ENCODE measurements around the gene RAB7B. TPM values are rescaled to one million over a fixed set of nuclear protein-coding genes. Genes with fewer than 3 reads are reported as not detected.

The RAB7B gene
- total RNA-seq, 2 experiments from 2014 or later = not detected

- Mint-ChIP-seq H3K4me1 (peaks cover 46% of the 10 kb centered on the region), H3K27me3 (peaks cover 30% of the 10 kb centered on the region), H3K27ac (no peak overlapping the region), H3K9me3 (no peaks in the 10 kb centered on the region), H3K4me3 (no peak overlapping the region), H3K36me3 (ENCODE audit: low read depth) (no peaks in the 10 kb centered on the region)
- ChIA-PET POLR2A (no interaction called here), CTCF (interaction anchor here (0.8 to 1.5 kb wide), 6 partner anchors 9 to 69 kb away, joined by 3 to 7 read pairs (median 3); no protein-coding TSS in a partner anchor)
- DNase-seq = no peak
Observed at GRCh38 chr1:206036663-206037455, 33.7 kb upstream of the RAB7B start.

GRCh38 chr1:206035027-206035426, 31.8 kb upstream of the RAB7B start:
- H3K36me3 Mint-ChIP-seq (ENCODE audit: low read depth) = no peaks in the 10 kb centered on the region
- ChIA-PET POLR2A (no interaction called here), CTCF (interaction anchor here (1.2 kb wide), 1 partner anchor 24 kb away, joined by 3 read pairs; no protein-coding TSS in a partner anchor)
- H3K27ac Mint-ChIP-seq = no peak overlapping the region
- H3K4me1 Mint-ChIP-seq = peaks cover 43% of the 10 kb centered on the region
- peaks cover 21% of the 10 kb centered on the region for H3K27me3 Mint-ChIP-seq
- DNase-seq = peak; percentile 25
- no peaks in the 10 kb centered on the region for H3K9me3 Mint-ChIP-seq
- H3K4me3 Mint-ChIP-seq = peak overlapping the region; percentile 44

GRCh38 chr1:206032380-206033140, 29.4 kb upstream of the RAB7B start:
- no peak for DNase-seq
- no peaks in the 10 kb centered on the region for H3K36me3 Mint-ChIP-seq (ENCODE audit: low read depth)
- H3K27me3 Mint-ChIP-seq = peaks cover 31% of the 10 kb centered on the region
- peaks cover 28% of the 10 kb centered on the region for H3K4me1 Mint-ChIP-seq
- no peaks in the 10 kb centered on the region for H3K9me3 Mint-ChIP-seq
- ChIA-PET POLR2A (no interaction called here), CTCF (interaction anchor here (0.6 to 3.5 kb wide), 2 partner anchors 73 to 137 kb away, joined by 3 to 11 read pairs; no protein-coding TSS in a partner anchor)
- H3K27ac Mint-ChIP-seq = no peak overlapping the region
- H3K4me3 Mint-ChIP-seq = no peak overlapping the region

DNA sequence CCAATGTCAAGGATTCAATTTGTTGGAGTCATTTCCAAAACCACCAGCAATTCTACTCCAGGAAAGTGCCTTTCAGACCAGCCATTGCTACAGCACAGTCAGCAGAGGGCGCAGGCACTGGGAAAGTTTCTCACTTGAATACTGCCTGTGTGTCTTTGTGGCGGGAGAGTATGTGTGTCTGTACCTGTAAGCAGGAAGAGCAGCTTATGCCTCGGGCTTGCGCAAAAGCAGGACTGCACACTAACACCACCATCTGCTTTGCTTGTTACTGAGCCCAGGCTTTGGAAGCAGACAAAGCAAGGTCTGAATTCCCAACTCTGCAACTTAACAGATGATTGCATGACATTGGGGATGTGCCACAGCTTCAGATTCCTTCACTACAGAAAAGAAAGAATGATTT, 27.5 kb upstream of the RAB7B start:
- Mint-ChIP-seq H3K4me1 (peaks cover 22% of the 10 kb centered on the region), H3K9me3 (no peaks in the 10 kb centered on the region), H3K27ac (no peak overlapping the region), H3K36me3 (ENCODE audit: low read depth) (no peaks in the 10 kb centered on the region), H3K27me3 (peaks cover 39% of the 10 kb centered on the region), H3K4me3 (no peak overlapping the region)
- ChIA-PET CTCF (interaction anchor here (0.8 to 3.5 kb wide), 5 partner anchors 33 to 79 kb away, joined by 3 to 11 read pairs (median 4); no protein-coding TSS in a partner anchor), POLR2A (interaction anchor here (0.6 kb wide), 1 partner anchor 309 kb away, joined by 4 read pairs; no protein-coding TSS in a partner anchor)
- peak; percentile 84 for DNase-seq

DNA sequence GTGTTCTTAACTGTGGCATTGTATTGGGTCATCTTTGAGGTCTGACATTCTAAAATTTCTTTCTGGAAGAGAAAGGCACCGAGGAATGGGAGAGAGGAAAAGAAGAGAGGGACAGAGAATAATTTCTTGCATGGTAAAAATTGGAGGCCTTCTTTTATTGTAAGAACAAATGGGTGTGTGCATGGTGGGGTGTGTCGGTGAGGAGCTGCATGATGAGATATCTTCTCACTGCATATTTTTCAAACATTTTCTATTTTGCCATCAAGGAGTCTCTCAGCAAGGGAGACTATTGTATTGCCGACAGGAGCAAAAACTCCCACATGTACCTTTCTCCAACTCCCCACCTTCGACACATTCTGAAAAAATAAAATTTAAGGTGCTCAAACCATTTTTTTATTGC, 27.0 kb upstream of the RAB7B start:
- ChIA-PET CTCF (interaction anchor here (0.8 to 3.5 kb wide), 5 partner anchors 32 to 78 kb away, joined by 3 to 11 read pairs (median 4); no protein-coding TSS in a partner anchor), POLR2A (interaction anchor here (0.6 kb wide), 2 partner anchors 308 to 631 kb away, joined by 3 to 4 read pairs; no protein-coding TSS in a partner anchor)
- Mint-ChIP-seq H3K4me3 (no peak overlapping the region), H3K9me3 (no peaks in the 10 kb centered on the region), H3K36me3 (ENCODE audit: low read depth) (no peaks in the 10 kb centered on the region), H3K27ac (no peak overlapping the region), H3K4me1 (peaks cover 20% of the 10 kb centered on the region), H3K27me3 (peaks cover 39% of the 10 kb centered on the region)
- DNase-seq = no peak

- Mint-ChIP-seq H3K27me3 (peaks cover 34% of the 10 kb centered on the region), H3K9me3 (no peaks in the 10 kb centered on the region), H3K36me3 (ENCODE audit: low read depth) (no peaks in the 10 kb centered on the region), H3K4me3 (no peak overlapping the region), H3K27ac (no peak overlapping the region), H3K4me1 (peaks cover 13% of the 10 kb centered on the region)
- CTCF ChIA-PET = interaction anchor here (0.8 to 1.1 kb wide), 3 partner anchors 43 to 76 kb away, joined by 3 to 6 read pairs (median 4); no protein-coding TSS in a partner anchor
- POLR2A ChIA-PET = interaction anchor here (0.5 kb wide), 1 partner anchor 609 kb away, joined by 10 read pairs; no protein-coding TSS in a partner anchor
- DNase-seq = no peak
Observed at GRCh38 chr1:206029484-206029883, 26.3 kb upstream of the RAB7B start.

DNA sequence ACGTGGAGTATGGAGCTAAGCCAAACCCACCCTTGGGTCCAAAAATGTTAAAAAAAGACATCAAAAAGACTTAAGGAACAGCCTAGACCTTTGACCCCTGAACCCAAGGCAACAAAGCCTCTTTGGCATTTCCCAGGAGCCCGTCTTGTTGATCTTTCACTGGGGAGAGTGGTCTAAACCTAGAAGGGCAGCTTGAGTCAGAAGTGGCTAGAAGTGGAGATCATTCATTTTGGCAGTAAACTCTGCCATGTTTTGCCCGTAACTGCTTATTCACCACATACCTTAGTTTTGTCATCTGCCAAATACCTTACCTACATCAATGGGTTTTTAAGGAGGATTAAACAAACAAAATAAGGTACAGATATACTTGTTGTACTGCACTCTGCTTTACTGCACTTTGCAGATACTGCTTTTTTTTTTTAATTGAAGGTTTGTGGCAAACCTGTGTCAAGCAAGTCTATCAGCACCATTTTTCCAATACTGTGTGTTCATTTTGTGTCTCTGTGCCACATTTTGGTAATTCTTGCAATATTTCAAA, 22.2 kb upstream of the RAB7B start:
- Mint-ChIP-seq H3K36me3 (ENCODE audit: low read depth) (no peaks in the 10 kb centered on the region), H3K4me3 (no peak overlapping the region), H3K27ac (no peak overlapping the region), H3K4me1 (no peaks in the 10 kb centered on the region), H3K9me3 (no peaks in the 10 kb centered on the region), H3K27me3 (peaks cover 32% of the 10 kb centered on the region)
- POLR2A ChIA-PET = no interaction called here
- no peak for DNase-seq
- CTCF ChIA-PET = interaction anchor here (1.2 kb wide), 1 partner anchor 12 kb away, joined by 3 read pairs; no protein-coding TSS in a partner anchor

DNA sequence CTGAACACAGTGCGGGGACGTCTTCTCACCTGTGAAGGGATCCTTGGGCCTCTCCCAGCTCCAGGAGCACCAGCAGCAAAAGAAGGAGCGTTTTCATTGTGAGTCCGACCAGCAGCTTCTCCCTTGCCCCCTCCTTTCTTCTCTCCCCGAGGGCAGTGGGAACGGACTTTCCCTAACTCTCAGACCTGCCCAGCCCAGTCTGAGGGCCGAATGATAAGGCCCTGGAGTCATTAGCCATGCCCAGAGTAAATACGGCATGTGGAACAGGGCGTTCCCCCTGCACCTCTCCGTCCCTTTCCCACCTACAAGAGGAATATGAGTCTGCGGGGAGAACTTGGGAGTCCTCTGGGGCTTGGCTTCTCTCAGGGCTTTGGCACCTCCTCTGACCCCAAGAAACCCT, 20.5 kb upstream of the RAB7B start, which contains the start of gene CTSE:
CTSE (minus strand) TSS at position 201 of the 400 bp plus-strand sequence; CDS start at position 97, 104 bp downstream.
- Mint-ChIP-seq H3K27me3 (peaks cover 28% of the 10 kb centered on the region), H3K27ac (no peak within 1 kb of the TSS), H3K9me3 (no peaks in the 10 kb centered on the region), H3K4me3 (no peak within 1 kb of the TSS), H3K36me3 (ENCODE audit: low read depth) (no peaks in the 10 kb centered on the region), H3K4me1 (no peaks in the 10 kb centered on the region)
- DNase-seq = no peak
- CTCF ChIA-PET = no interaction called here
- POLR2A ChIA-PET = no interaction called here

- POLR2A ChIA-PET = no interaction called here
- Mint-ChIP-seq H3K27me3 (peaks cover 30% of the 10 kb centered on the region), H3K27ac (no peak overlapping the region), H3K4me1 (no peaks in the 10 kb centered on the region), H3K36me3 (ENCODE audit: low read depth) (no peaks in the 10 kb centered on the region), H3K9me3 (no peaks in the 10 kb centered on the region), H3K4me3 (no peak overlapping the region)
- CTCF ChIA-PET = interaction anchor here (0.6 kb wide), 1 partner anchor 107 kb away, joined by 3 read pairs; no protein-coding TSS in a partner anchor
- no peak for DNase-seq
Observed at GRCh38 chr1:206022766-206023165, 19.6 kb upstream of the RAB7B start.

DNA sequence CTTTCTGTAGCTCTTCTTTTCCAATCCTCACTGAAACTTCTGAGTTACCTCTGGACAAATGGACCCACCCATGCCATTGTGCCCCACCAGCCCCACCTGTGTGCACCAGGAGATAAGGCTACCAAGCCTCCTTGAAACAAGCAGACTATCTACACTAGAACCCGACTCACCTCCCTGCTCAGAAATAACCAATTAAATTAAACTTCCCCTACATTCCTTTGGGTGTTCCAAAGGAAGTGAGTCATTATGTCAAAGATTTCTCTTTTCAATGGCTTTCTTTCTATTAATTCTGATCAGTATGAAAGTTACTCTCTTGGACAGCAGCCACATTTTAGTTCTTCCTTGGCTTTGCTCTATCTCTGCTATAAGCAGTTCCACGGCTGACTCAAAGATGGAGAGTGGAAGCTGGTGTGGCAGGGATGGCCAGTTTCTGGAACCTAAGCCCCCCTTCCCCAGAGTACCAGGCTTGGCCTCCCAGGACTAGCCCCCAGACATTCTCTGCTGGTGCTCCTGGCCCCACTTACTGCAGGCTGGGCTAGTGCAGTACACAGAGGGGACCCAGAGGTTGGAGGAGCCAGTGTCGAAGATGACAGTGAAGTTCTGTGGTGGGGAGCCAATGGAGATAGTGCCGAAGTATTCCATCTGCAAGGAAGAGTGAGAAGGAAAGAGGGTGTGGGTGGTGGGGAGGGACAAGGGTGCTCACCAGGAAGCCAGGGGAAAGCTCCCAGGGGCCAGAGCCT, 18.6 kb upstream of the RAB7B start:
- CTCF ChIA-PET = interaction anchor here (0.6 to 1.5 kb wide), 2 partner anchors 18 to 106 kb away, joined by 3 to 5 read pairs; no protein-coding TSS in a partner anchor
- H3K4me1 Mint-ChIP-seq = no peaks in the 10 kb centered on the region
- no peak overlapping the region for H3K4me3 Mint-ChIP-seq
- DNase-seq = no peak
- H3K9me3 Mint-ChIP-seq = no peaks in the 10 kb centered on the region
- H3K27me3 Mint-ChIP-seq = peaks cover 24% of the 10 kb centered on the region
- POLR2A ChIA-PET = no interaction called here
- H3K36me3 Mint-ChIP-seq (ENCODE audit: low read depth) = no peaks in the 10 kb centered on the region
- H3K27ac Mint-ChIP-seq = no peak overlapping the region

GRCh38 chr1:206021008-206021625, 17.9 kb upstream of the RAB7B start:
- H3K27ac Mint-ChIP-seq = no peak overlapping the region
- POLR2A ChIA-PET = no interaction called here
- CTCF ChIA-PET = interaction anchor here (1.5 kb wide), 1 partner anchor 18 kb away, joined by 5 read pairs; no protein-coding TSS in a partner anchor
- no peak for DNase-seq
- no peaks in the 10 kb centered on the region for H3K4me1 Mint-ChIP-seq
- H3K27me3 Mint-ChIP-seq = peaks cover 21% of the 10 kb centered on the region
- H3K36me3 Mint-ChIP-seq (ENCODE audit: low read depth) = no peaks in the 10 kb centered on the region
- H3K4me3 Mint-ChIP-seq = no peak overlapping the region
- H3K9me3 Mint-ChIP-seq = no peaks in the 10 kb centered on the region
